GM12865 (cell line): ENCODE results near the gene PRKRA.
"Not testable (repeated sequence)": the region's sequence is repeated elsewhere in the genome, so short reads cannot be mapped to it uniquely, and the experiment has no call there.

ENCODE experiments used
- DNase-seq: peaks from one replicate; pipeline ENCODE4 v3.0.0; 2010; ENCODE audit warnings: low read depth
- H3K4me3 ChIP-seq: 2 replicates; pipeline ENCODE4 v1.5.1; 2011; ENCODE audit warnings: mild to moderate bottlenecking, low read depth, low read length, control low read depth
- CTCF ChIP-seq: IDR thresholded peaks from 2 replicates; pipeline ENCODE4 v1.5.1; 2011; ENCODE audit warnings: low read length, control low read depth, low read depth, inconsistent platforms; ENCODE audit not compliant: insufficient read depth; ENCODE audit errors: missing control alignments

The PRKRA gene

GRCh38 chr2:178426388-178426787 lies 24.6 kb downstream of the PRKRA start:
- TF ChIP-seq CTCF, result no peak
- no peak for DNase-seq
- H3K4me3 ChIP-seq, result no peak overlapping the region

GRCh38 chr2:178425255-178425827 lies 25.6 kb downstream of the PRKRA start:
- H3K4me3 ChIP-seq, result no peak overlapping the region
- no peak for DNase-seq
- no peak for TF ChIP-seq CTCF

- DNase-seq, result not testable (repeated sequence)
Measured at GRCh38 chr2:178423746-178424145, 27.2 kb downstream of the PRKRA start.

GRCh38 chr2:178422097-178422496 lies 28.9 kb downstream of the PRKRA start:
- no peak for DNase-seq
- H3K4me3 ChIP-seq, result no peak overlapping the region
- no peak for TF ChIP-seq CTCF

More at GRCh38 chr2:178423746-178424145, 27.2 kb downstream of the PRKRA start:
- not testable (repeated sequence) for H3K4me3 ChIP-seq

GRCh38 chr2:178420463-178420999 lies 30.4 kb downstream of the PRKRA start:
- H3K4me3 ChIP-seq, result no peak overlapping the region
- DNase-seq, result no peak
- TF ChIP-seq CTCF, result no peak

- peak; percentile 47 for DNase-seq
- H3K4me3 ChIP-seq, result no peak overlapping the region
- peak; percentile 30 for TF ChIP-seq CTCF
Measured at GRCh38 chr2:178419123-178419522, 31.9 kb downstream of the PRKRA start.

- DNase-seq, result no peak
- no peak for TF ChIP-seq CTCF
- H3K4me3 ChIP-seq, result no peak overlapping the region
Measured at GRCh38 chr2:178418426-178418825, 32.5 kb downstream of the PRKRA start.
